CD4-positive, alpha-beta T cell treated with Interleukin-15 for 1 hour (primary cell): ENCODE results near the gene CFAP100.

Experiments used
- DNase-seq: peaks from one replicate; pipeline ENCODE4 v3.0.0-alpha.2; 2020

The CFAP100 gene

GRCh38 chr3:126466886-126467610 is 72.3 kb downstream of the CFAP100 start:
- DNase-seq: no peak

GRCh38 chr3:126467611-126467955 is 72.9 kb downstream of the CFAP100 start:
- DNase-seq: no peak

- DNase-seq: no peak
Measured at GRCh38 chr3:126468028-126468891, 73.6 kb downstream of the CFAP100 start.

- DNase-seq: no peak
Measured at GRCh38 chr3:126469479-126469878, 74.8 kb downstream of the CFAP100 start.

- DNase-seq: peak; percentile 74
Measured at GRCh38 chr3:126472277-126473006, 77.7 kb downstream of the CFAP100 start.

GRCh38 chr3:126473292-126474168 is 78.8 kb downstream of the CFAP100 start:
- DNase-seq: no peak

- peak; percentile 45 for DNase-seq
Measured at GRCh38 chr3:126474498-126475412, 80.0 kb downstream of the CFAP100 start.

- DNase-seq: peak; percentile 95
Measured at GRCh38 chr3:126475413-126476114, 80.9 kb downstream of the CFAP100 start, which contains the start of gene ZXDC. ZXDC (minus strand) TSS chr3:126475891; CDS start chr3:126475865, 26 bp downstream.

GRCh38 chr3:126476166-126477060 is 81.7 kb downstream of the CFAP100 start:
- DNase-seq: no peak

- DNase-seq: no peak
Measured at GRCh38 chr3:126477061-126477380, 82.3 kb downstream of the CFAP100 start.

GRCh38 chr3:126478581-126479310 is 84.0 kb downstream of the CFAP100 start:
- no peak for DNase-seq

- DNase-seq: no peak
Measured at GRCh38 chr3:126479642-126480041, 84.9 kb downstream of the CFAP100 start.

GRCh38 chr3:126480206-126480605 is 85.5 kb downstream of the CFAP100 start:
- DNase-seq: no peak

- DNase-seq: no peak
Measured at GRCh38 chr3:126480861-126481260, 86.2 kb downstream of the CFAP100 start.

GRCh38 chr3:126481808-126482502 is 87.2 kb downstream of the CFAP100 start:
- DNase-seq: no peak

- no peak for DNase-seq
Measured at GRCh38 chr3:126482503-126483255, 88.0 kb downstream of the CFAP100 start.

- no peak for DNase-seq
Measured at GRCh38 chr3:126483321-126483761, 88.6 kb downstream of the CFAP100 start.
